NCI-H524 (cell line): ENCODE data around the gene INTS1.

Source experiments
- DNase-seq, 2 experiments: peaks; one replicate each; lab custom pipeline; 2025; lab: John Stamatoyannopoulos, UW

The INTS1 gene

GRCh38 chr7:1503816-1504775, at the start of gene INTS1:
INTS1 (minus strand) TSS chr7:1504389; CDS start chr7:1503960, 429 bp downstream.
- DNase-seq = peak; percentile 73 to 85

GRCh38 chr7:1553512-1554210, 49.5 kb upstream of the INTS1 start:
- DNase-seq = no peak

- DNase-seq = no peak
These were observed 48.0 kb upstream of the INTS1 start for GRCh38 chr7:1552200-1552599.

GRCh38 chr7:1550846-1551155, 46.6 kb upstream of the INTS1 start:
- DNase-seq = no peak

- DNase-seq = no peak
These were observed 46.0 kb upstream of the INTS1 start for GRCh38 chr7:1550005-1550845.

- no peak for DNase-seq
These were observed 45.3 kb upstream of the INTS1 start for GRCh38 chr7:1549357-1550004.

- no peak for DNase-seq
These were observed 44.8 kb upstream of the INTS1 start for GRCh38 chr7:1548944-1549343.

GRCh38 chr7:1548438-1548831, 44.2 kb upstream of the INTS1 start:
- DNase-seq = no peak

GRCh38 chr7:1547777-1548437, 43.7 kb upstream of the INTS1 start:
- no peak for DNase-seq

- DNase-seq = no peak
These were observed 43.0 kb upstream of the INTS1 start for GRCh38 chr7:1546909-1547776.

GRCh38 chr7:1546274-1546908, 42.2 kb upstream of the INTS1 start:
- no peak for DNase-seq

GRCh38 chr7:1545417-1546246, 41.4 kb upstream of the INTS1 start:
- DNase-seq = no peak

GRCh38 chr7:1544896-1545416, 40.8 kb upstream of the INTS1 start:
- DNase-seq = no peak

GRCh38 chr7:1544178-1544895, 40.1 kb upstream of the INTS1 start:
- no peak for DNase-seq

- no peak for DNase-seq
These were observed 39.6 kb upstream of the INTS1 start for GRCh38 chr7:1543826-1544177.

- no peak for DNase-seq
These were observed 38.9 kb upstream of the INTS1 start for GRCh38 chr7:1542841-1543747.

GRCh38 chr7:1542329-1542728, 38.1 kb upstream of the INTS1 start:
- DNase-seq = no peak
